ENCODE measurements around the gene TMEM150B.

TMEM150B gene

GRCh38 chr19:55270172-55270942, 54.8 kb downstream of the TMEM150B start:
- Mint-ChIP-seq H3K27ac (no peak overlapping the region), H3K4me3 (no peak overlapping the region), H3K9me3 (peaks cover 5% of the 10 kb centered on the region), H3K36me3 (peaks cover 52% of the 10 kb centered on the region), H3K27me3 (no peaks in the 10 kb centered on the region), H3K4me1 (peaks cover 14% of the 10 kb centered on the region)
- no peak for ATAC-seq

GRCh38 chr19:55269299-55269698, 55.8 kb downstream of the TMEM150B start:
- ATAC-seq: no peak
- Mint-ChIP-seq H3K4me1 (peaks cover 8% of the 10 kb centered on the region), H3K27me3 (no peaks in the 10 kb centered on the region), H3K9me3 (peaks cover 5% of the 10 kb centered on the region), H3K27ac (no peak overlapping the region), H3K4me3 (no peak overlapping the region), H3K36me3 (peaks cover 52% of the 10 kb centered on the region)

GRCh38 chr19:55266840-55267239, 58.3 kb downstream of the TMEM150B start:
- H3K27ac Mint-ChIP-seq: no peak overlapping the region
- H3K4me1 Mint-ChIP-seq: peaks cover 8% of the 10 kb centered on the region
- peaks cover 38% of the 10 kb centered on the region for H3K36me3 Mint-ChIP-seq
- no peaks in the 10 kb centered on the region for H3K27me3 Mint-ChIP-seq
- no peak for ATAC-seq
- peaks cover 8% of the 10 kb centered on the region for H3K9me3 Mint-ChIP-seq
- H3K4me3 Mint-ChIP-seq: no peak overlapping the region

- Mint-ChIP-seq H3K36me3 (peaks cover 34% of the 10 kb centered on the region), H3K27me3 (no peaks in the 10 kb centered on the region), H3K27ac (no peak overlapping the region), H3K9me3 (peaks cover 8% of the 10 kb centered on the region), H3K4me1 (peaks cover 8% of the 10 kb centered on the region), H3K4me3 (no peak overlapping the region)
- ATAC-seq: no peak
Observed at GRCh38 chr19:55266404-55266803, 58.7 kb downstream of the TMEM150B start.

- H3K4me1 Mint-ChIP-seq: peaks cover 8% of the 10 kb centered on the region
- H3K36me3 Mint-ChIP-seq: peaks cover 30% of the 10 kb centered on the region
- no peak for ATAC-seq
- H3K9me3 Mint-ChIP-seq: peaks cover 8% of the 10 kb centered on the region
- no peaks in the 10 kb centered on the region for H3K27me3 Mint-ChIP-seq
- H3K27ac Mint-ChIP-seq: no peak overlapping the region
- H3K4me3 Mint-ChIP-seq: no peak overlapping the region
Observed at GRCh38 chr19:55265723-55266386, 59.3 kb downstream of the TMEM150B start.

GRCh38 chr19:55265173-55265572, 60.0 kb downstream of the TMEM150B start:
- H3K36me3 Mint-ChIP-seq: peaks cover 23% of the 10 kb centered on the region
- H3K4me1 Mint-ChIP-seq: peaks cover 8% of the 10 kb centered on the region
- H3K4me3 Mint-ChIP-seq: no peak overlapping the region
- ATAC-seq: no peak
- H3K27ac Mint-ChIP-seq: no peak overlapping the region
- H3K9me3 Mint-ChIP-seq: peaks cover 8% of the 10 kb centered on the region
- H3K27me3 Mint-ChIP-seq: no peaks in the 10 kb centered on the region

GRCh38 chr19:55264531-55264930, 60.6 kb downstream of the TMEM150B start:
- Mint-ChIP-seq H3K27me3 (no peaks in the 10 kb centered on the region), H3K36me3 (peaks cover 23% of the 10 kb centered on the region), H3K9me3 (peaks cover 8% of the 10 kb centered on the region), H3K27ac (no peak overlapping the region), H3K4me1 (peaks cover 11% of the 10 kb centered on the region), H3K4me3 (no peak overlapping the region)
- no peak for ATAC-seq

Measured in stimulated activated memory B cell treated with anti-CD40 and anti-IgM and Interleukin-4, amounts not matched to agents 10 μg/mL and 1 μg/mL and 100 μg/mL, for 72 hours (primary cell).